ENCODE data around the gene QSOX1.

The QSOX1 gene

DNA sequence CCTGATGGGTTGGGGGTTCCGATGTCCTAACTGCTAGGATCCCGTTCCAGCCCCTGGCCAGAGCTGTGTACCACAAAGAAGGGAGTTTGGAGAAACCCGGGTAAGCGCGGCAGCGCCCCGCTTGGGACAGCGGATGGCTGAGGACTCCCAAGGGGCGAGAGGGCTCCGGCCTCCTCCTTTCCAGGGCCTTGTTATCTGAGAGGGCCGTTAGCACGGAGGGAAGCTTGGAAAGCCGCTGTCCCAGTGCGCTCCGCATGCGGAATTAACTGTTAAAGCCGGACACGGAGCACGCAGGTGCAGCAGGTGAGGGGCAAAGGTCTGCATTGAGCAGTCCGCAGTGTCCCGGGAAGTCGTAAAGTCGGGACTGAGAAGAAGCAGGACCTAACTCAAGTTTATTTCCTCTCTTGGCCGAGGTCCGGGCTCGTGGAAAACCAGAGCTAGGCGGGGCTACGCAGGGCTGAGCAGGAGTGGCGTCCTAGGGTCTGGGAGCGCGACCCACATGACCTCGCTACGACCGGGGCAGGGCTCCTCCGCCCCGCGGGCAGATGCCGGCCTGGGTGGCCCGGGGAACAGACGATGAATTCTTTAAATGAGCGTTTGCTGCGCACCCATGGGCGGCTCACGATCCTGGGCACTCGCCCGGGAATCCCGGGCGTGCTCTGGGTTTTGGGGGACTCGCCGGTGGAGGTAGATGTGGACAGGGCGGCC lies 79.9 kb downstream of the QSOX1 start:
- no peak for DNase-seq (ENCODE audit: low spot score)

DNA sequence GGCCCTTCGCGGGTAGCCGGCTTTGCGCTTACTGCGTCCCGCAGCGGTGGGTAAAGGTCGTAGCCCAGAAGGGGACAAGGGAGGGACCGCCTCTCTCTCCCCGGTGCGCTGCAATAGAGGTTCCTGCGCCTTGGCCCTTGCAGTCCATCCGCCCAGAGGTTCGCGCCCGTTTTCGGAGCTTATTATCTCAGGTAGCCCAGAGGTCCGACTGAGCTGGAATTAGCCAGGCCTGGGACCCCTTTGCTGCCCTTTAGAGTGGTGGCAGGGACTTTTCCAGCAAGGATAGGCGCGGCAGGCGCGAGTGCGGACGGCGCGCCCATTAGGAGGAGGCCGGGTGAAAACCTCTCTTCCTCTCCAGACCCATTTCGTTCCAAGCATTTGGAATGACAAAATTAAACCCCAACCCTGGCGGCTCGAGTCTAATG lies 80.4 kb downstream of the QSOX1 start:
- no peak for DNase-seq (ENCODE audit: low spot score)

- DNase-seq (ENCODE audit: low spot score) = no peak
Observed at GRCh38 chr1:180235502-180236239, 81.0 kb downstream of the QSOX1 start.

DNA sequence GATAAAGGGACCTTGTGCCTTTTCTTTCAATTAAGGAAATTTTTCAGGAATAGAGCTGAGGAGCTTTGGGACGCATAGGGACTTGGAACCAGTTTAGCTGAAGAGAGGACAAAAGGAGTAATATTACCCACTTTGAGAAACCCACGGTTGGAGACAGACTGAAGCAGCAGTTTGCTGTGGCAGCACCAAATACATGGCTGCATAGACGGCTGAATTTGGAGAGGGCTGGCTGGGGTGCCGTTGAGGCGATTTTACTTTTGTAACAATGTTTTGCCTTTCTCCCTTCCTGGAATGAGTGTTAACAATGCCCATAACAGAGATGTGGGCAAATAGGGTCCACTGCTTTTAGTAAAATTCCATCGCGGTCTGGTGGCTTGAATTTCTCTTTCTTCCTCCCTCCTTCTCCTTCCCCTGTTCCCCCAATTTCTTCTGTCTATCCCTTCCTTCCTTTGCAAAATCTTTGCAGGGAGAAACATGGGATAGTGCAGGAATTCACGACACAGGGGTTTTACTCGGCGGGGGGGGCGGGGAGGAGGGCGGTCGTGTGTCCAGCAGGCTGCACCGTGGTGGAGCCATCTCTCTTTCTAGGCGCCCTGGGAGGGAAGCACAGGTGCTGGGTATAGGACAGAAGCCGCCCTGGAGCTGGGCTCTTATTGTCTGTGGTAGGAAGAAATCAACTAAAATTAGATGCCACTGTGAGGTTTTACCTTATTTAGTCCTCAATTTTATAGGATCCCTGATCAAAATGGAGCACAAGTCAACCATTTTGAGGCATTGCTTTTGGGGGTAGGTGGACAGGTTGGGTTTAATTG lies 82.2 kb downstream of the QSOX1 start:
- no peak for DNase-seq (ENCODE audit: low spot score)

- DNase-seq (ENCODE audit: low spot score) = no peak
Observed at GRCh38 chr1:180237869-180238476, 83.3 kb downstream of the QSOX1 start.

DNA sequence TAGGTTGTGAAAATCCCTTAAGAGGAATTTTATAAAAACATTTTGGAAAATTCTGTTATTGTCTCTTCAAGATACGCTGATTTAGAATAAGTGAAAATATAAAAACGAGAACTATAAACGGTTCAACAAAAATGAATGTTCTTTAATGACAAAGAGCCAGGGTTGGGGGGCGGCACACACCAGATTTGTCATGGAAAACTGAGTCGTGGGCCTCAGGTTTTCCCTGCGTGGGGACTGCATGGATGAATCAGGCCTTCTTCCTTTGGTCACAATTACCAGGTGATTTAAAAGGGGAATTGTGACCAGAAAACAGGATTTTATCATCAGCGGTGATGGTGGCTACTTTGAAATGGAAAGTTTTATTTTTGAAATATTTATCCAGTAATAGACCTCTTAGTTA lies 84.0 kb downstream of the QSOX1 start:
- no peak for DNase-seq (ENCODE audit: low spot score)

DNA sequence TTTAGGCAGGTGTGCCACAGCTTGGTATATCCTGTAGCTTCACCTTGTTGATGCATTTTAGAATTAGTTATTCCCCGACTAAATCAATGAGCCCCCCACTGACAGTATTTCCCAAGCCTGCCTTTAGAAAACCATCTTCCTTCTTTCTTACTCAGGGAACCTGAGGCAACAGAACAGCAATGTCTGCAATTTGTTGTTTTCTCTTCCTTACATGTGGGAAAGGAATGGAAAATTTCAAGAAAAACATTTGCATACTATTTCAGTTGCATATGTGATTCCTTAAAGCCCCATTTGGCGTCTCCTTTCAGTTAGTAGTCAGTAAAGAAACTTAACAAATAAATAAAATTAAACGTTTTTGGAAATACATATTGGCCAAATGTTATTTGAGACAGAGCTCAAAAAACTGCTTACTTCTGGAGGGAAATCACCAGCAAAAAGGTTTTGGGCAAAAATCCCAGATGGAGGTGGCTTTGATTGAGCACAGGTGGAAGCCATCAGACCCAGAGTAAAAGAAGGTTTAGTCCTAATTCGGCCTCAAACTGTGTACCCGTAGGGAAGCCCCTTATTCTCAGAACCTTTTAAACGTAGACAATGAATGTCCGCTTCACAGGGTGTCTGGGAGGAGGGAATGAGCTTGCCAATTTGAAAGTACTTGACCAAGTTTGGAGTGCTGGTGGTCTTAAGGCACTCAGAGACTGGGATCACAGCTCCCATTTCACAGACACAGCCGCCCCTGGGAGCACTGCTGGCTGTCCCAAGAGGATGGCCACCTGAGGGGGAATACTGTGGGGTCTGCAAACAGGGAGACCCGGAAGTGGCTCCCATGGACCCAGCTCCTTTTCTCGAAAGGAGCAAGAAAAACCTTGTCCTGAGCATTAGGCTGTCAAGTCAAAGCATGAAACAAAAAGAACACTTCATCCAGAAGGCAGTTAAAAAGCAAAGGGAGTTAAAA lies 84.8 kb downstream of the QSOX1 start:
- no peak for DNase-seq (ENCODE audit: low spot score)

DNA sequence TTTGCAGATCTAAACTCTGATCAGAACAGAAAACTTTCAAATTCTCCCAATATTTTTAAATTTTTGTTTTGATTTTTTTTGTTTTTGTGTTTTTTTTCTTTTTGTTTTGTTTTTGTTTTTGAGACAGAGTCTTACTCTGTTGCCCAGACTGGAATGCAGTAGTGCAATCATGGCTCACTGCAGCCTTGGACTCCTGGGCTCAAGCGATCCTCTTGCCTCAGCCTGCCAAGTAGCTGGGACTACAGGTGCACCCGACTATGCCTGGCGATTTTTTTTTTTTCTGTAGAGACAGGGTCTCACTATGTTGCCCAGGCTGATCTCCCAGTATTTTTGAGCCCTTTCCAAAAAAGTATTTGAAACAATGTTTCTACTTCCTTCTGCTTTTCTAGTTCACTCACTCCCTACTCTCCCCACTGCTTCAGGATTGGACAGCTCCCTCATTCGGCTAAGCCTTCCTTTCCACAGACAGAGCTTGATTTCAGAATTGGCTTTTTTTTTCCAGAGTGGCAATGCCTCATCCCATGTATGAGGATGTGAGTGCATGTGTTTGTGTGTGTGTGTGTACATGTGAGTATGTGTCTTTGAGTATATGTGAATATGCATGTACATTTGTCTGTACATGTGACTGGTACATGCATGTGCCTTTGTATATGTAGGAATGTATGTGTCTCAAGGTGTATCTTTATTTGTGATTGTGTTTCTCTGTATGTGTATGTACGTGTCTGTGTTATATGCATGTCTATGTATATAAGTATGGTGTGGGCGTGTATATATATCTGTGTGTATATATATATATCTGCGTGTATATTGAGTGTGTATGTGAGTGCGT lies 87.3 kb downstream of the QSOX1 start:
- peak; percentile 49 for DNase-seq (ENCODE audit: low spot score)

- no peak for DNase-seq (ENCODE audit: low spot score)
Observed at GRCh38 chr1:180243517-180244221, 89.0 kb downstream of the QSOX1 start.

- no peak for DNase-seq (ENCODE audit: low spot score)
Observed at GRCh38 chr1:180244840-180245239, 90.2 kb downstream of the QSOX1 start.

- no peak for DNase-seq (ENCODE audit: low spot score)
Observed at GRCh38 chr1:180246579-180246978, 91.9 kb downstream of the QSOX1 start.

- DNase-seq (ENCODE audit: low spot score) = no peak
Observed at GRCh38 chr1:180247061-180247460, 92.4 kb downstream of the QSOX1 start.

- DNase-seq (ENCODE audit: low spot score) = no peak
Observed at GRCh38 chr1:180247580-180247979, 92.9 kb downstream of the QSOX1 start.

DNA sequence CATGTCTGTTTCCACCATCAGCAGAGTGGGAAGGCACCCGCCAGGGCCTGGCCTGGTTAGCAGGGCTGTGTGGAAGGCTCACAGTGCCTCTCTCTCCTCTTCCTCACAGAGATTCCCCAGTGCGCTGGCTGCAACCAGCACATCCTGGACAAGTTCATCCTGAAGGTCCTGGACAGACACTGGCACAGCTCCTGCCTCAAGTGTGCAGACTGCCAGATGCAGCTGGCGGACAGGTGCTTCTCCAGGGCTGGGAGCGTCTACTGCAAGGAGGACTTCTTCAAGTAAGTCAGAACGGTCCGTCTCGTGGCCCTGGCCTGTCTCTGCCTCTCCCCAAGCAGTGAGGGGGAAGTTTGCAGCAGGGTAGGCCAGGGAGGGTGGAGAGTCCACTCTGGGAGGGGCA lies 93.5 kb downstream of the QSOX1 start:
- DNase-seq (ENCODE audit: low spot score) = no peak

DNA sequence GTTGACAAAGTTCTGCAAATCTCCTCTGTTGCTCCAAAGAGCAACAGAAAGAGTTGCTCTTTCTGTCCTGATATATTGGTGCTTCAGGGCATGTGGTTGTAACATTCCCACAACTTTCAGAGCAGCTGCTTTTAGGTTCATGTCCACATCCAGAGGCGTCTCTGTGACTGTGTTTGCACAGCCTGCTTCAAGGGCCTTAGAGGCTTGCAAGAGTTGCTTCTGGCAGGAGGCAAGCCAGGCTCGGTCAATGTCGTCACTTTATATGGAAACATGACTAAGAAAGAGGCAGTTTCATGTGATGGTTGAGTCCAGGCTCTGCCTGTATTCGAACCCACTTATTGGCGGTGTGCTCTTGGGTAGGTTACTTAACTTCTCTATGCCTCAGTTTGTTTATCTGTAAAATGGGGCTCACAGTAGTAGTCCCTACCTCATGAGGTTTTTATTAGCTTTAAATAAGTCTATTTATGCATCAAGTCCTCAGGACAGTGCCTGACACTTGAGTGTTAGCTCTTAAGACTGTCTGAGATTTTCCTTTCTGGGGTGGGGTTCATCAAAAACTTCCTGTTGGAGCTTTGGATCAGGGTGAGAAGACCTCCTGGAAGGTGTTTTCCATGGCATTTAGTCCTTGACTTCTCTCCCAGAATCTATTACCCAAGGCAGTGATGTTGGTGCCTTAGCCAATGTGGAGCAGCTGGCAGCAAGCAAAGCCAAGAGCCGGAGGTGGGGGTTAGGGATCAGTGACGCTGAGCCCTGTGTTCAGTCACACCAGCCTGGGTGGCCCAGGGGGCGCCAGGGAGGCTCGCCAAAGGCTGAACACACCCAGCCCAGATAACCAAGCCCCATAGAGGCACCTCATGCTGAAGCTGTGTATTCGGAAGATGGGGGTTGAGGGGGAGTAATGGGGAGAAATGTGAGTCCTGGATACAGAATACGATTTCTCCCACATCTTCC lies 94.3 kb downstream of the QSOX1 start:
- DNase-seq (ENCODE audit: low spot score) = no peak

DNA sequence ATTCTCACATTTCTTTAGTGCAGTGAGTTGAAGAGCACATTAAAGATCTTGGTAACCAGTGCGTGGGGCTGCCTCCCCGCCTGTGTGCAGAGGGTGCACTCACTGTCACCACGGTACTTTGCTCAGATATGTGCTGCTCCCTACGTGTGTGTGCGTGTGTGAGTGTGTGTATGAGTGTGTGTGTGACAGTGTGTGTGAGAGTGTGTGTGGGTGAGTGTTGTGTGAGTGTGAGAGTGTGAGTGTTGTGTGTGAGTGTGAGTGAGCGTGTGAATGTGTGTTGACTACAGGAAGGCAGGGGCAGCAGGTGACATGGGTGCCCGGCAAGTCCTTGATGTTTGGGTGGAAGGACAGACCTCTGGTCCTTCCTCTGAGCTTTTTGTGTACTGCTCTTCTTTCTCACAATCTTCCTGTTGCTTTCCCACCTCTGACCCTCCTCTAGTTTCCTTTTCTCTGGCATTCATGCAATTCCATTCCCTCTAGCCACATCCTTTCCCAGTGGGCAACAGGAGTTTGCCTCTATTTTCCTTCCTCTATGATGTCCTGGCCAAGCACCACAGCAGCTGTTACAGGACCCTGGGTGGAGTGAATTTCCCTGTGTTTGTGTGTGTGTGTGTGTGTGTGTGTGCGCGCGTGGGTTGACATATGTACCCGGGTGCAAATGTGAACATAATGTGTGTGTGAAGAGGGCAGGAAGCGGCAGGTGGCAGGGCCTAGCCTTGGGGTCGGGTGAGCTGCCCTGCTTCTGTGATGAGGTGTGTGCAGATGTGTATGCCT lies 95.2 kb downstream of the QSOX1 start:
- no peak for DNase-seq (ENCODE audit: low spot score)

DNA sequence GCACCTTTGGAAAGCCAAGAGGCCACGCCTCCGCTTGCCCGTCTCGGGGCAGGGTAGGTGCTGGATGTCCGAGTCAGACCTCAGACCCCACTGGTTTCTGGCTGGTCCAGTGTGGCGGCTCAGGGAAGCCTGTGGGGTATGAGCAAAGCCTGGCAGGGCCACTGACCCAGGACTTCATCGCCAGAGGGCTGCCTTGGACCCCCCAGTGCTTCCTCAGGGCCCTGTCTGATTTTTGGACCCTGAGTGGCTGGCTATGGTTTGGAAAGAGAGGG lies 95.8 kb downstream of the QSOX1 start:
- no peak for DNase-seq (ENCODE audit: low spot score)

GRCh38 chr1:180250883-180251509 lies 96.3 kb downstream of the QSOX1 start:
- no peak for DNase-seq (ENCODE audit: low spot score)

Measured in AG08396 (cell line).